ENCODE results near the gene QARS1. TPM values are rescaled to one million over a fixed set of nuclear protein-coding genes. Genes with fewer than 3 reads are reported as not detected.
A peak's percentile ranks its signal among the peaks of the same experiment; 100 is the strongest.

The QARS1 gene
- total RNA-seq (2016; rRNA removed; fragmentation: Illumina TruSeq; extraction: Trizol) (307 and 408 TPM in 2 replicates), polyA plus RNA-seq (2011; rRNA removed) (327 and 419 TPM in 2 replicates), polyA minus RNA-seq (2011; rRNA and poly(A)+ RNA removed; ENCODE audit: low replicate concordance) (258 and 464 TPM in 2 replicates), Bru-seq, nascent RNA (percentile 79 among the genes with signal in this experiment), BruChase-seq, experiment 1, labeled RNA remaining after a 6-hour chase (percentile 93 among the genes with signal in this experiment), BruChase-seq, experiment 2, labeled RNA remaining after a 2-hour chase (percentile 90 among the genes with signal in this experiment)
- total RNA-seq (2016; cell fraction: cytosol; rRNA removed; fragmentation: Illumina TruSeq; extraction: Trizol; ENCODE audit: low read depth), result 108 and 142 TPM in 2 replicates
- total RNA-seq (2016; cell fraction: insoluble cytoplasmic fraction; rRNA removed; fragmentation: Illumina TruSeq; extraction: Trizol), result 307 and 376 TPM in 2 replicates
- total RNA-seq (2016; cell fraction: membrane; rRNA removed; fragmentation: Illumina TruSeq; extraction: Trizol), result 314 and 352 TPM in 2 replicates
- 221 and 253 TPM in 2 replicates for total RNA-seq (2016; cell fraction: nucleus; rRNA removed; fragmentation: Illumina TruSeq; extraction: Trizol)
- 412 and 463 TPM in 2 replicates for polyA plus RNA-seq (2011; cell fraction: cytosol; rRNA removed)
- polyA plus RNA-seq (2011; cell fraction: nucleus; rRNA removed), result 959 and 1,022 TPM in 2 replicates
- 332 and 451 TPM in 2 replicates for polyA plus RNA-seq (2012)
- 127 and 157 TPM in 2 replicates for polyA plus RNA-seq (2016; cell fraction: cytosol; fragmentation: Illumina TruSeq; extraction: Trizol; ENCODE audit: low read depth)
- 340 and 376 TPM in 2 replicates for polyA plus RNA-seq (2016; cell fraction: insoluble cytoplasmic fraction; fragmentation: Illumina TruSeq; extraction: Trizol; ENCODE audit: low read depth)
- polyA plus RNA-seq (2016; cell fraction: membrane; fragmentation: Illumina TruSeq; extraction: Trizol; ENCODE audit: low read depth), result 292 and 350 TPM in 2 replicates
- 430 and 462 TPM in 2 replicates for polyA plus RNA-seq (2016; cell fraction: nucleus; fragmentation: Illumina TruSeq; extraction: Trizol; ENCODE audit: insufficient read depth, low read depth)
- polyA minus RNA-seq (2011; cell fraction: cytosol; rRNA and poly(A)+ RNA removed), result 175 and 228 TPM in 2 replicates
- 194 and 201 TPM in 2 replicates for polyA minus RNA-seq (2011; cell fraction: nucleus; rRNA and poly(A)+ RNA removed)
- long read RNA-seq, experiment 1, transcript QARS-201 (24 exons, 2,827 nt), result major isoform, 156 of 273 reads
- long read RNA-seq, experiment 1, transcript QARS-209 (23 exons, 2,362 nt), result minor isoform, 23 of 273 reads
- long read RNA-seq, experiment 1, partial matches to known transcripts, result 56 of 273 reads
- long read RNA-seq, experiment 1, other reads (novel, unspliced or antisense), result 37 of 273 reads
- long read RNA-seq, experiment 2, transcript QARS-201 (24 exons, 2,827 nt), result major isoform, 220 of 527 reads
- long read RNA-seq, experiment 2, transcript QARS-223 (4 exons, 679 nt), result minor isoform, 7 of 527 reads
- long read RNA-seq, experiment 2, transcript QARS-209 (23 exons, 2,362 nt), result minor isoform, 19 of 527 reads
- long read RNA-seq, experiment 2, partial matches to known transcripts, result 112 of 527 reads
- long read RNA-seq, experiment 2, other reads (novel, unspliced or antisense), result 168 of 527 reads

DNA sequence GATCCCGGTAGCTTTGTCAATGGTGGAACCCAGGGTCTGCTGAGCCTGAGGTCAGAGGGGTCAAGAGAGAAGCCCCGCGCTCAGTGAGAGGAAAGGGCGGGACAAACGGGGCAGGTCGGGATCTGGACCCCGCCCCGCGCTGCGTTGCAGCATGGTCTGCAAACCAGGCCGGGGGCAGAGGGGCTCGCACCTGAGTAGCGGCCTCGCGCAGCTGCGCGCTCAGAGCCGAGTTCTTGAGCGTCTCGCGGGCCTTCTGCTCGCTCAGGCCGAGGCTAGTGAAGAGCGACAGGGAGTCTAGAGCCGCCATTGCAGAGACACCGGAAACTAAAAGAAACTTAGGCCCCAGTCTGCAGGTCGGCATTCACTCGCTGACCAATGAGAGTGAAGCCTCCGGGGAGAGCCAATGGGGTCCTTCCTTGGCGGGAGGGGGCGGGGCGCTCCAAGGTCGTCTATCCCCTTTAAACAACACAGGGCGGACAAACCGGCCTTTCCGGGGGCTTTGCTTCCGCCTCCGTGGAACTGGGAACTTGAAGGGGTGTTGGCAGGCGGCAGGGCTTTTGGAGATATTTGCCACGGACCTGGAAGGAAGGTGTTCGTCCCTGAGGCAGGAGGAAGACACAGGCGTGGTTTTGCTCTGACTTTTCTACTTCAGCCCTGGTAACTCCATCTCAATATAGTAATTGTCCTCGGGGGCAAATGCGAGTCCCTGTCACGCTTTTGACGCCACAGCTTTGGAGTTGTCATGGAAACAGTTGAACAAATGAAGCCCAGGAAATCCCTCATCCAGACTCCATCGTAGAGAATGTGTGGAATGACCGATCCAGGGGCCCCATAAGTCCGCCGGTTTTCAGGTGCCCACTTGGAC is at the start of gene QARS1:
TSS of gene QARS1 (minus strand) at position 331 of the 865 bp plus-strand sequence. CDS start at position 307, 24 bp downstream.
- intact Hi-C loops (cut with micrococcal nuclease; ENCODE audit: unreplicated experiment), result loop anchor here (2.0 kb wide), 1 partner anchor 16 kb away; the partner anchor contains the start of gene USP19
- Histone ChIP-seq H3K4me1 (ENCODE audit: insufficient read depth, low read length) (peaks cover 24% of the 10 kb centered on the region), H3K9me3 (ENCODE audit: low read length) (no peaks in the 10 kb centered on the region), H3K4me3 (replicated peaks in 1 of 3; ENCODE audit: insufficient read depth in 1 of 3, low read depth in 2 of 3, low read length in 3 of 3) (peak within 1 kb of the TSS; percentile 89 to 94 (median 93)), H3K9ac (ENCODE audit: insufficient read depth, low read depth, low read length) (peak within 1 kb of the TSS; percentile 97), H3K36me3 (replicated peaks in 1 of 2; ENCODE audit: control insufficient read depth in 1 of 2, insufficient read depth in 2 of 2, low read length in 2 of 2) (peaks cover 16 to 45% of the 10 kb centered on the region in 2 experiments), H4K20me1 (ENCODE audit: insufficient read depth, low read length) (no peaks in the 10 kb centered on the region), H2AFZ (ENCODE audit: low read length) (no peak within 1 kb of the TSS), H3K4me2 (ENCODE audit: low read depth, low read length) (peak within 1 kb of the TSS; percentile 94), H3K79me2 (ENCODE audit: insufficient read depth, low read length) (peaks cover 21% of the 10 kb centered on the region), H3K27ac (ENCODE audit: extremely low read length, insufficient read depth, low read length) (peak within 1 kb of the TSS; percentile 93), H3K27me3 (ENCODE audit: control insufficient read depth in 1 of 2, insufficient read depth in 2 of 2, low read length in 2 of 2) (no peaks in the 10 kb centered on the region)
- BruUV-seq (replicated peaks), result TSS peak; percentile 92
- DNase-seq (ENCODE audit: low spot score), result peak; percentile 94
- CTCF ChIA-PET (ENCODE audit: low intra/inter-chr PET ratio, low total read pairs), result no interaction called here
- ATAC-seq, result peak; percentile 93
- POLR2A ChIA-PET, result interaction anchor here (0.6 to 10.0 kb wide), 7 partner anchors 10 to 97 kb away, joined by 3 to 91 read pairs (median 6); partner anchors contain the start of genes IMPDH2, NDUFAF3, QRICH1 and USP19
- peak; percentile 94 for FAIRE-seq
- in situ Hi-C loops (cut with HindIII; ENCODE audit: extremely low pct_ligation_motif_present, low pct_unique_long_range_greater_than_20kb), result no loop called here
- 1% methylated on average over 7 of the region's 50 CpGs for WGBS (ENCODE audit: low lambda C conversion rate)
- TF ChIP-seq, protein P1, sequence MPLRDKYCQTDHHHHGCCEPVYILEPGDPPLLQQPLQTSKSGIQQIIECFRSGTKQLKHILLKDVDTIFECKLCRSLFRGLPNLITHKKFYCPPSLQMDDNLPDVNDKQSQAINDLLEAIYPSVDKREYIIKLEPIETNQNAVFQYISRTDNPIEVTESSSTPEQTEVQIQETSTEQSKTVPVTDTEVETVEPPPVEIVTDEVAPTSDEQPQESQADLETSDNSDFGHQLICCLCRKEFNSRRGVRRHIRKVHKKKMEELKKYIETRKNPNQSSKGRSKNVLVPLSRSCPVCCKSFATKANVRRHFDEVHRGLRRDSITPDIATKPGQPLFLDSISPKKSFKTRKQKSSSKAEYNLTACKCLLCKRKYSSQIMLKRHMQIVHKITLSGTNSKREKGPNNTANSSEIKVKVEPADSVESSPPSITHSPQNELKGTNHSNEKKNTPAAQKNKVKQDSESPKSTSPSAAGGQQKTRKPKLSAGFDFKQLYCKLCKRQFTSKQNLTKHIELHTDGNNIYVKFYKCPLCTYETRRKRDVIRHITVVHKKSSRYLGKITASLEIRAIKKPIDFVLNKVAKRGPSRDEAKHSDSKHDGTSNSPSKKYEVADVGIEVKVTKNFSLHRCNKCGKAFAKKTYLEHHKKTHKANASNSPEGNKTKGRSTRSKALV (CRISPR knock-in tag; IDR thresholded peaks at IDR 0.05), result peak; percentile 26; the same call in 1 of the 2 replicates
- 0 out of 2 replicates have a peak, but pooled peaks have one; percentile 45 for TF ChIP-seq ZBTB42 (CRISPR knock-in tag; IDR thresholded peaks at IDR 0.05)
- no peak for TF ChIP-seq SIX4 (CRISPR knock-in tag; IDR thresholded peaks at IDR 0.05)
- TF ChIP-seq NR1H2 (CRISPR knock-in tag; IDR thresholded peaks at IDR 0.05; ENCODE audit: borderline replicate concordance, low read depth), result no peak
- peak; percentile 55 for TF ChIP-seq RXRA (CRISPR knock-in tag; IDR thresholded peaks at IDR 0.05)
- peak; percentile 78 for TF ChIP-seq ZNF501 (CRISPR knock-in tag; IDR thresholded peaks at IDR 0.05)
- 0 out of 2 replicates have a peak, but pooled peaks have one; percentile 91 for TF ChIP-seq ZNF446 (CRISPR knock-in tag; IDR thresholded peaks at IDR 0.05)
- TF ChIP-seq, protein P2, sequence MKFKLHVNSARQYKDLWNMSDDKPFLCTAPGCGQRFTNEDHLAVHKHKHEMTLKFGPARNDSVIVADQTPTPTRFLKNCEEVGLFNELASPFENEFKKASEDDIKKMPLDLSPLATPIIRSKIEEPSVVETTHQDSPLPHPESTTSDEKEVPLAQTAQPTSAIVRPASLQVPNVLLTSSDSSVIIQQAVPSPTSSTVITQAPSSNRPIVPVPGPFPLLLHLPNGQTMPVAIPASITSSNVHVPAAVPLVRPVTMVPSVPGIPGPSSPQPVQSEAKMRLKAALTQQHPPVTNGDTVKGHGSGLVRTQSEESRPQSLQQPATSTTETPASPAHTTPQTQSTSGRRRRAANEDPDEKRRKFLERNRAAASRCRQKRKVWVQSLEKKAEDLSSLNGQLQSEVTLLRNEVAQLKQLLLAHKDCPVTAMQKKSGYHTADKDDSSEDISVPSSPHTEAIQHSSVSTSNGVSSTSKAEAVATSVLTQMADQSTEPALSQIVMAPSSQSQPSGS (CRISPR knock-in tag; IDR thresholded peaks at IDR 0.05), result no peak
- TF ChIP-seq ZNF598 (CRISPR knock-in tag; IDR thresholded peaks at IDR 0.05; ENCODE audit: borderline replicate concordance), result peak; percentile 79
- TF ChIP-seq ZNF30 (CRISPR knock-in tag; IDR thresholded peaks at IDR 0.05), result peak; percentile 90; the same call in 1 of the 2 replicates
- TF ChIP-seq, protein P3, sequence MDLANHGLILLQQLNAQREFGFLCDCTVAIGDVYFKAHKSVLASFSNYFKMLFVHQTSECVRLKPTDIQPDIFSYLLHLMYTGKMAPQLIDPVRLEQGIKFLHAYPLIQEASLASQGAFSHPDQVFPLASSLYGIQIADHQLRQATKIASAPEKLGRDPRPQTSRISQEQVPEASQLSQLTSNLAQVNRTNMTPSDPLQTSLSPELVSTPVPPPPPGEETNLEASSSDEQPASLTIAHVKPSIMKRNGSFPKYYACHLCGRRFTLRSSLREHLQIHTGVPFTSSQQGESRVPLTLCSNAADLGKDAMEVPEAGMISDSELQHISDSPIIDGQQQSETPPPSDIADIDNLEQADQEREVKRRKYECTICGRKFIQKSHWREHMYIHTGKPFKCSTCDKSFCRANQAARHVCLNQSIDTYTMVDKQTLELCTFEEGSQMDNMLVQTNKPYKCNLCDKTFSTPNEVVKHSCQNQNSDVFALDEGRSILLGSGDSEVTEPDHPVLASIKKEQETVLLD (CRISPR knock-in tag; IDR thresholded peaks at IDR 0.05; ENCODE audit: low read depth), result no peak
